Stimulated activated CD8-positive, alpha-beta memory T cell treated with anti-CD3 and anti-CD28 coated beads, Interleukin-7, amount 100 ng/mL, for 24 hours (primary cell): Measurements from ENCODE around the gene ZMYND8.
A peak's percentile ranks its signal among the peaks of the same experiment; 100 is the strongest.
"Not testable (repeated sequence)": the region's sequence is repeated elsewhere in the genome, so short reads cannot be mapped to it uniquely, and the experiment has no call there.

Experiments used
- DNase-seq: peaks from one replicate; pipeline ENCODE4 v3.0.0-alpha.2; 2020; ENCODE audit warnings: low read depth

Gene ZMYND8

DNA sequence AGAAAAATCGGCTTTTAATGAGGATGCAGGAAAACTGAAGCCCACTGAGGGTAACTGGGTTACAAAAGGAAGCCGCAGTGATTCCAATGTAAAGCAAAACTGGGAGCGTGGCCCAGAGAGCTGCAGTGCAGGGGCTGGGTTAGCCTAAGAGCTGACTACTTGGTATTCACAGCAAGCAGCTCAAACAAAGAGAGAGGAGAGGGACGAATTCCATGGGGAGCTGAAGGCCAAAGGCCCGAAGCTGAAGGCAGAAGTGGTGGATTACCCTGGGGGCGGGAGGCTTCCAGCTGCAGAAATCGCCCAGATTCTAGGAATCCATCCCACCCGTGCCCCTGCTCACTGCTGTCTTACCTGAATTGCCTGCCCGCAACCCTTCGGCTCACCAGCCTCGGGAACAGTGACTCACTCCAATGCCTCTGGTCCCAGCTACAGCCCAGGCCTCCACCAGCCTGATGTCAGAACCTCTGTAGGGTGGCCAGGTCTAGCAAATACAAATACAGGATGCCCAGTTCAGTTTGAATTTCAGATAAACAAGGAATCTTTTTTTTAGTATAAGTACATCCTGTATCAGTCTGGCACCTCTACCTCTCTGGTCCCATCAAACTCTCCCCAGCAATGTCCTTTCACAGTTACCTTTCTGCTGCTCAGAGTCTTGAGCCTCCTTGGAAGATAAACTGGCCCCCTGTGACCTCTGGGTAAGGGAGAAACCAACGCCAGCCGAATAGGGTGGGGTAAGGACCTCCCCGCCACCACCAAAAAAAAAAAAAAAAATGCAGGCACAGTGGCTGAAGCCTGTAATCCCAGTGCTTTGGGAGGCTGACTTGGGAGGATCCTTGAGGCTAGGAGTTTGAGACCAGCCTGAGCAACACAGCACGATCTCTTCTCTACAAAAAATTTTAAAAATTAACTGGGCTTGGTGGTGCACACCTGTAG is 14.6 kb upstream of the ZMYND8 start:
- no peak for DNase-seq

DNA sequence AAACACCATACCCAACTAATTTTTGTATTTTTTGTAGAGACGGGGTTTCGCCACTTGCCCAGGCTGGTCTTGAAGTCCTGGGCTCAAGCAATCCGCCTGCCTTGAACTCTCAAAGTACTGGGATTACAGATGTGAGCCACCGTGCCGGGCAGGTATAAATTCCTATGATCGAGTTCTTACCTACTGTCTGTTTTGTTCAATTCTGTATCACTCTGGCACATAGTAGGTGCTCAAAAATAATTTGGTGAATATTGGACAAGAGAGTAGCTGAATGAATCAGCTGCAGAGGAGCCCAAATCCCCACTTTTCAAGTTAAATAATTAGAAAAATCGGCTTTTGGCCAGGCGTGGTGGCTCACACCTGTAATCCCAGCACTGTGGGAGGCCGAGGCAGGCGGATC is 13.7 kb upstream of the ZMYND8 start:
- DNase-seq = no peak

DNA sequence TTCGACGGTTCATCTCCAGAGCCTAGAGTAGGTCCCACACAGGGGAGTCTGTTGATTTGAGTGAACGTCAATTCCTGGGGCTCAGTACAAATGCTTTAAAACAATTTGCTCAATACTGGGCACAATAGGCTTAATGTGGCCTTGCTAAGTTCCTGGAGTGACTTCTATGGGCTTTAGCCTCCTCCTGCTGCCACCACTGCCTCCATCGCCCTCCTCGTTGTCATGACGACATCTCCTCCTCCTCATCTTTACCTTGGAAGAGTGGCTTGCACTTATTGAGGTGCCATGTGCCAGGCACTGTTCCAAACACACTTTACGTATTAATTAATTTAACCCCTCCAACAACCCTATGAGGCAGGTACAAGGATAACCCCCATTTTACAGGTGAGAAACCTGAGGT is 11.8 kb upstream of the ZMYND8 start:
- no peak for DNase-seq

DNA sequence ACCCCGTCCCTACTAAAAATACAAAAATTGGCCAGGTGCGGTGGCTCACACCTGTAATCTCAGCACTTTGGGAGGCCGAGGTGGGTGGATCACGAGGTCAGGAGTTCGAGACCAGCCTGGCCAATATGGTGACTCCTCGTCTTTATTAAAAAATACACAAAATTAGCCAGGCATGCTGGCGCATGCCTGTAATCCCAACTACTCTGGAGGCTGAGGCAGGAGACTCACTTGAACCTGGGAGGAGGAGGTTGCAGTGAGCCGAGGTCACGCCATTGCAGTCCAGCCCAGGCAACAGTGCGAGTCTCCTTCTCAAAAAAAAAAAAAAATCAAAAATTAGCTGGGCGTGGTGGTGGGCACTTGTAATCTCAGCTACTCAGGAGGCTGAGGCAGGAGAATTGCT is 9.8 kb upstream of the ZMYND8 start:
- DNase-seq = not testable (repeated sequence)

DNA sequence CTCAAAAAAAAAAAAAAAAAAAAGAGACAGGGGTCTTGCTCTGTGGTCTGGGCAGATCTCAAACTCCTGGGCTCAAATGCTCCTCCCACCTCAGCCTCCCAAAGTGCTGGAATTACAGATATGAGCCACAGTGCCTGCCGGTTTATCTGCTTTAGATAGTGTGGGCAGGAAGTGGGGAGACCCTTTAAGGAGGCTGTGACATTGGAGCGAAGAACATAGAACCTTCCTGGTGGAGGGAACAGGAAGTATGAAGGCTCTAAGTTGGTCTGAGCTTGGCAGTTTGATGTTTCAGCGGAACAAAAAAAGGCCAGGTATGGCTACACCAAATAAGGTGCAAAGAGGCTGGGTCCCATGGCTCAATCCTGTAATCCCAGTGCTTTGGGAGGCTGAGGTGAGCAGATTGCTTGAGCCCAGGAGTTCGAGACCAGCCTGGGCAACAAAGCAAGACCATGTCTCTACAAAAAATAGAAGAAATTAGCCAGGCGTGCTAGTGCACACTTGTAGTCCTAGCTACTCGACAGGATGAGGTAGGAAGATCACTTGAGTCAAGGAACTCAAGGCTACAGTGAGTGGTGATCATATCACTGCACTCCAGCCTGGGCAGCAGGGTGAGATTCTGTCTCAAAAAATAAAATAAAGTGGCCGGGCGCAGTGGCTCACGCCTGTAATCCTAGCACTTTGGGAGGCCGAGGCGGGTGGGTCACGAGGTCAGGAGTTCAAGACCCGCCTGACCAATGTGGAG is 8.7 kb upstream of the ZMYND8 start:
- no peak for DNase-seq

DNA sequence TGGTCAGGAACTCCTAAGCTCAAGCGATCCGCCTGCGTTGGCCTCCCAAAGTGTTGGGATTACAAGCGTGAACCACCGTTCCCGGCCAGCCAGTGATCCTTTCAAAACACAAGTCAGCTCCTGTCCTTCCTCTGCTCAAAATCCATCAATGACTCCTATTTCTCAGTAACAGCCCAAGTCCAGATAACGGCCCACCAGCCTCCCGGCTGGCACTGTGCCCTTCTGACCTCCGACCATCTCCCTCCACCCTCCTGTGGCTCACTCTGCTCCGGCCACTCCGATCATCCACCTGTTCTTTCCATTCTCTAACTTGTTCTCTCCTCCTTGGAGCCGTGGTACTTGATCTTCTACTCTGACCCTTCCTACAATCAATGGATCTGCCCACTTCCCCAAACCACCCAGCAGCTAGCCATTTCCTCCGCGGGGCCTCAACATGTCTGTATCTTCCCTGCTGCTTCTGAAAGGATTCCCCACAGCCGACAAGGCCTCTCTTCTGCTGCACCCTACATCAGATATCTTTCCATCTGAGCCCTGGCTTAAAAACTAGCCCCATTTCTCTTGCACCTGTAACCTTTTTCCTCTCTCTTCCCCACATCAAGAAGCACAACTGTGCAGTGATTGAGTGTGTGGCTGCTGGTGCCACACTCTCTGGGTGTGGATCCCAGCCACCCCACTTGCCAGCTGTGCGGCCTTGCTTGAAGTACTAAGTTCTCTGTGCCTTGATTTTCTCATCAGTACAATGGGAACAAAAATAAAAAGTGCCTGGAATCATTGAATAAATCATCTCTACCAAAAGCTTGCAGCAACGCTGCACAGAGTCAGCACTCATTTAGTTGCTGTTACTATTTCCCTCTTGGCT is 6.1 kb upstream of the ZMYND8 start:
- no peak for DNase-seq

DNA sequence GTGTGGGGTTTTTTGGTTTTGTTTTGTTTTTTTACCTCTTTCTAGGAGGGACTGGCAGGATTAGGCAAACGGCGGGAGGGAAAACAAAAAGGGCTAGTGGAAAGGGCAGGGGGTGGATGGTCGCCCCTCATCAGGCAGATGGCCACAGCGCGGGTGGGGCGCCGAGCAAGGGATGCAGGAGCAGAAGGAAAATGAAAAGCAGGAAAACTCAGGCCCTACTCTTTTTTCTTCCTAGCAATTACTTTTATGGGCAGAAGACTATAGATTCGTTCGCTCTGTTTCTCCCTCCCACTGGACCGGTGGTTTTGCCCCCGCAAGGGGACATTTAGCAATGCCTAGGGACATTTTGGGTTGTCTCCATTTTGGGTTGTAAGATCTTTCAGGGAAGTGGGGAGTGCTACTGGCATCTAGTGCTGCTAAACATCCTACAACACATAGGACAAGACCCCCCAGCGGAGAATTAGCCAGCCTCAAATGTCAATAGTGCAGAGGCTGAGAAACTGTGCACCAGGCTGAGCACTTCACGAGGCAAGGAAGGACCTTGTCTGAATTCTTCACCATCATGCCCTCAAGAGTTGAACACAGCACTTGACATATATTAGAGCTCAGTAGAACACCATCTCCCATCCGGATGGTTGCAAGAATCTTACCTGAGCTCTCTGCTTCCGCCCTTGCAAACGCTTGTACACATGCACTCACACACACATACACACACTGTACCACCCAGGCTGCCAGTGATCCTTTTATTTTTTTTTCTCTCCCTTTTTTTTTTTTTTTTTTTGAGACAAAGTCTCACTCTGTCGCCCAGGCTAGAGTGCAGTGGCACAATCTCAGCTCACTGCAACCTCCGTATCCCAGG is 4.8 kb upstream of the ZMYND8 start:
- no peak for DNase-seq

DNA sequence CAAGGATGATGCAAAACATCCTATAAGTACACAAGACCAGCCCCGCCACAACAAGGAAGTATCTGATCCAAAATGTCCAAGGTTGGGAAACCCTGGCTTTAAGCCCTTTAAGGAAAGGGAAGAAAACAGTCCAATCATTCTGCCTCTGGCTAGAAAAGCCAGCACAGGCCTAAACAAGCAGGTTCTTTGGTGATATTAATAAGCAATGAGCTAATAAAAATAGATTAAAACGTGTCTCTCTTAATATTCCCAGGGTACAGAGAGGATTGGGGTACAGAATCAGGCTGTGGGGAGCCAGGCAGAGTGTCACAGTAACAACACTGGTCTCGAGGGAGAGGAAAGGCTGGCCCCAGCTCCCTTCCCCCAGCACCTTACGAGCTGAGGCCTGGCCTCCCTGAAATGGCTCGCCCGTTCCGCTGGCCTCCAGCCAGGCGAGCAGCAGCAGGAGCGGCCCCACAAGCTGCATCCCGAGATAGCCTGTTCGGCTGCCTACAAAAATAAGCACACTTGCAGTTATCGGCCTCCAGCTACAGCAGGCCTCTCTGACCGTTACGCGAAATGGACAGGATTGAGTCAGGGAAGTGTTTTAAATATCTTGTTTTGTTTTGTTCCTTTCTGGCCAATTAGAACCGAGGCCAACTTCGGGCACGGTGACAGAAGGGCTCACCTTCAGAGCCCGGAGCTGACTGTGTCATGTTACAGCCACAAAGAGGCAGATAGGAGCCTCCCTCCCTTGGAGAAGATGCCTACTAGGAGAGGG is 4.0 kb upstream of the ZMYND8 start:
- no peak for DNase-seq

DNA sequence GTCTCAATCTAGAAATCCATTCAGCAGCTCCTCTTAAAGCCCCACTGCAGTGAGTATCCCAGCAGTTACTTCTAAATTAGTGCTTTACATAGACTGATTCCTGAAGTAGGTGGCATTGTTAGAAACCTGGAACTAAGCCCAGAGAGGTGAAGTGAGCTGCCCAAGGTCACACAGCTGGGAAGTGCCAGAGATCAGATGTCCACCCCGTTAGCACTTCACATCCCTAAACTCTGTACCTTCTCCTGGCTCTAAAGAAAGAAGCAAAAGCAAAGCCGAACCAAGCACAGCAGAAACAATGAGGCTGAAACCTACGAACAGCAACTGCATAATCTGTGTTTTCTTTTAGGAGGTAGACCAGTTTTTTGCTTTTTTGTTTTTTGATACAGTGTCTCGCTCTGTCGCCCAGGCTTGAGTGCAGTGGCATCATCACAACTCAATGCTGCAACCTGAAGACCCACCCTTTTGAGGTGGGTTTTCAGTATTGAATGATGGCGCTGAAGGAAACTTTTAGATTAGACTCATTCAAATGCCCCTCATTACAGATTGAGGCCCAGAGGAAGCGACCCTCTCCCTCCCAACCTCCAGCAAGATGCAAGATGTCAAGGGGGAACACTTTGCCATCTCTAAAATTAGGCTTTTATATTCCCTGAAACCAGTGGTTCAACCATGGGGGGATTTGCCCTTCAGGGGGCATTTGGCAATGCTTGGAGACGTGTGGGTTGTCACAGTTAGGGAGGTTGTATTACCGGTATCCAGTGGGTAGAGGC is 3.2 kb upstream of the ZMYND8 start:
- no peak for DNase-seq

DNA sequence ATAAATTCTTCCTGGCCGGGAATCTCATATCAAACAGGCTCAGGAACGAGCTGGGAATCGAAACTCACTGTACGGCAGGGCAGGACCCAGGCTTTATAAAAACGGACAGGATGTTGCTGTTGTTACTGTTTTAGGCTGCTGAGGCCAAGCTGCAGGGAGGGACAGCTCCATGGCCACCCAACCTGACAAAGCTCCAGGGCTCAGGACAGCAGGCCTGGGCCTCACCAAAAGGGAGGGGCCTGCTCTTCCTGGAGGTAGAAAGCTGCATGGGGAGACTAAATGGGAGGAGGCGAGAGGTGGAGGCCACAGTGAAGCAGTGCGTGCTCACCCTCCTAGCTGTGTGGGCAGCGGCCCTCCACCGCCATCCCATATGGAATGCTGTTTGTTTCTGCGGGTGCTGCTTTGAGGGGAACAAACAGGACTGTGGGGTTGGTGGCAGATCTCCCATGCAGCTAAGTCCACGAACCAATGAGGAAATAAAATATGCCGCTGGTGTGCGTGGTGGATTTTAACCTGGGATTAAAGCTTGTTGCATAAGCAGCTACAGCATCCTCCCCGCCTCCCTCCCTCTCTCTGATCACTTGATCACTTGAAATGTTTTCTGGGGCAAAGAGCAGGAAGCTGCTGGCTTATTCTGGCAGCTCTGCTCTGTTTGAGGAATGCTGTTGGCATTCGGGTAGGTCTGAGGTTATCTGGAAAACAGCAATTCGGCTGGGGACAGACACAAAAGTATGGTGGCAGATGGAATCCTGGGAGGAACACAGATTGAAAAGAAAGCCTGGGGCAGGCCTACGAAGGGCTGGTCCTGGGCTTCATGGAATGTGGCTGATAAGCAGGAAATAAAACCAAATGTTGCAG is 2.4 kb upstream of the ZMYND8 start:
- no peak for DNase-seq

DNA sequence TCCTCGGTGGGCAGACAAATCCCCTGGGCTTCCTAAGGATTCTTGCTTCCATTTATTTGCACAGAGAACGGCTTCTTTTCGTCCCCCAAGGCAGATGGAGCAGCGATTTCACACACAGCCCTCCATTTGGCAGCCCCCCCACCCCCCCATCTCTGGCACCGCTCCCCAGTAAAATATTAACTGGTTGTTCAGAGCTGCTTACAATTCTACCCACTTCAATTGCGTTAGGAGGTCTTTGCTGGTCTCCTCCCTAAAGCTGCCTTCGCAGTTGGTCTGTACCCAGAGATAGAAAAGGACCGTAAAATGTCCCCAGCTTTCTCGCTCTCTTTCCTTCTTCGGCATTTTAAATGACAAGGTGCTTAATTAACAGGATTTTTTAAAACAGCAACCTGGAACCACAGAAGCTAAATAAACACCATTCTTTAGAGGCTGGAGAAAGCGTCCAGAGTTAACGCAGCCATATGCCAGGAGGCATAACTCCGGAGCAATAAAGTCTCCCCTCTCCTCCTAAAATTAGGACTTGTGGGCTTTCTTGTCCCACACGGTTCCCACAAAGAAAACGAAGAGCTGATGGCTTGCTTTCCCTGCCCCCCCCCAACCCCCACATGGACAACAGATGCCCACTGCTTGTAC is 1.7 kb upstream of the ZMYND8 start:
- DNase-seq = no peak

DNA sequence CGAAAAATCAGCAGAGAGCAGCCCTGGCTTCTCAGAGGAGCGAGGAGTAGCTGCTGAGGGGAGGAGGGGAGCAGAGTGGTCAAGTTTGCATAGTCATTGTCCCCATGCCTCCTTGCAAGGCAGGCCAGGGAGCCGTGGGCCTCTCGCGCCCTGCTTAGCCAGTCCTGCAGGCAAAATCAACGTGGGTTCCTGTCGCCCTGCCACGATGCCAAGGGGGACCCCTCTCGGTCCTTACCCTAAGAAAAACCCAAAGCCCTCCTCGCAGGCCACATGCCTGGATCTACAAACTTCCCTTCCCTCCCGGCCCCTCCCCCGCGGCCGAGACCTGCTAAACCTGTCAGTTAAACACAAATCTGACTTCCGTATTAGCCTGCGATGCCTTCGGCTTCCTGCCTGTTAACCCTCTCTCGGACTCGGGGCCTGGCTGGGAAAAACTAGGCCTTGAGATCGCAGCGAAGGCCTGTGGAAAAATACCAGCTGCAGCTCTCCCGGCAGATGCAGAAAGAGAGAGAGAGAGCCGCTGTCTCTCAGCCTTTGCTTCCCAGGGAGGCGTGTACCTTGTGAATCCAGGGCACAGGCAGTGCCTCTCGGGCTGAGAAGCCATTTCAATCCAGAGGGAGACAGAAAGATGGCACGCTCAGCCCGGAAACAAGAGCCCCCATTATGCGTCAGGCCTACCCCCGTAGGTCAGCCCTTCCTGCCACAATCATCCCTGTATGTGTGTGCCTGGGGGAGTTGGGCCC is 968 bp upstream of the ZMYND8 start:
- peak; percentile 26 for DNase-seq

DNA sequence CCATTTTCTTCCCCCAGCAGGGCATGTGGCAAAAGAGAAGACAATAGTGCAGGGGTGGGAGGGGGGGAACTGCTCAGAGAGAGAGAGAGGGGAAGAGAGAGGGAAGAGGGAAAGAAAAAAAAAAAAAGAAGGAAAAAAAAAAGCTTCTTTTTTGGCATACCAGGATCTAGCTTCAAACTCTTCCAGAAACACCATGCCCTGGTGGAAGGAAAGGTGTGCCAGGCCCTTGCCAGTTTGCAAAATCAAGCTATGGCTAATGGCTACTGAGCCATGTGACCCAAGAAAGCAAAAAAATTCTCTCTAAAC is 326 bp downstream of the ZMYND8 start:
- DNase-seq = no peak

DNA sequence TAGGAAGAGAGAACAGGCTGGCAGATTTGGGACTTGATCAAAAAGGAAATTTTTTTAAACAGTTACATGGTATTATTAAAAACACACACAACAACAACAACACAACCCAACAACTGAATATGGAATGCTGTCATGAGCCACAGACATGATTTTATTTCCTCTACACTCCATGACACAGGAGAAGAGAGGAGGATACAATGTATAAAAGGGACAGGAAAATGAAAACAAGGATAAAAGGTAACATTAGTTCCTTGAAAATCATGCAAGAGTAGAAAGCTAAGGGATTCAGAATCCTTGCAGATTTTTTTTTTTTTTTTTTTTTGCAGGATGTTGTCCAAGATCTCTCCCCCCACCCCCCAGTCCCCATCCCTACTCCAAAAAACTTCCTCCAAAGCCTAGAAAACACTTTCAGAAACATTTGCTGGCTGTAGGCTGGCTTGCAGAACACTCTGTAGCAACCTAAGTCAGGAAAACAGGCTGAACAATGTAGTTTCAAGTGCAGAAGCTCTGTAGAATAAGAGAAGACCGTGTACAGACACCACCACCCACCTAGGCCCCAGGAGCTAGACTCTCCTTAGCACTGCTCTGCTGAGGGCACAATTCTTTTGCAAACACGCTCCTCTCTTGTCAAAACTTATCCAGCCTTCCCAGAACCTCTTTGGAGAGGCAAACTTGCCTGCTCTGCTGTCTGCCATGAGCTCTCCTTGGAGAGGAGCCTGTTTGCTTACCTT is 845 bp downstream of the ZMYND8 start:
- no peak for DNase-seq

DNA sequence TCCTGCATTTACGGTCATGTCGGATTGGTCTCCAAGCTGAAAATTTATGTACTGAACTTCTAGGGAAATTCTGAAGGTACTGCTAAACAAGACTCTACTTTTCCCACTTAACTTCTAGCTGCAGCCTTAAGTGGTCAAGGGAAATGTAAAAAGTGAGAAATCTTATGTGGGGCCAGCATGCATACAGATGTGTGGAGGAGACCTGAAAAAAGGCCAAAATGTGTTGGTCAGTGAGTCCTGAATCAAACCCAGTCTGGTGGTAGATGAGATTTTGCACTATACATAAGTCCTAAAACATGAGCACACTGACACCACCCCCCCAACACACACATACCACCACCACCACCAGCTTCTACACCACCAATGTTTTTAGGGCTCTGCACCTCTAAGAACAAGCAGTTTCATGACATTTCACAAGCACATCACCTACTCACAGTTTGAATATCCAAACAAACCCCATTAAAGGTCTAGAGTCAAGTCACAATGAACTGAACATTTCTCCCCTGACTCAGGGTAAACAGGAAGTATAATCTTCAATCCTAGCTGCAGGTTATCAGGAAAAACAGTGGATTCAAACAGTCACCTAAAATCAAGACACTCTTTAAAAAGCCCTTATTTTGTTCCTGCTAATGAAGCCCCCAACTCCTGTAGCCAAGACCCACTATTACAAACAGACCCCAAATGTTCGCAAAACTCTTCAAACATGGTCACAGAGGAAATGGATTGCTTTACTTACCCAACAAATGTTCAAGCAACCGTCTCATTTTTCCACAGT is 1.6 kb downstream of the ZMYND8 start:
- no peak for DNase-seq

DNA sequence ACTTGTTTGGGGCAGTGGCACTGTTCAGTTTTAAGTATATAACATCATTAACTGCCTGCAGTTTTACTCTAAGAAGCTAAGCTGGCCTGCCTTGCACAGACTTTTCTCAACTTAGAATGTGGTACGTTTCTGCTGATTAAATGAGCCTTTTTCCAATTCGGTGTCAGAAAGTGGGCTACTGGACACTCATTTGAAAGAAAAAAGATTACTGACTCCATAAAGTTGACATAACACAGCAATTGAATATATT is 2.1 kb downstream of the ZMYND8 start:
- no peak for DNase-seq
